ENCODE measurements around the gene CTAG1B.
"Not testable (repeated sequence)": the region's sequence is repeated elsewhere in the genome, so short reads cannot be mapped to it uniquely, and the experiment has no call there.

The CTAG1B gene

GRCh38 chrX:154620767-154621414 lies 1.8 kb upstream of the CTAG1B start:
- DNase-seq (ENCODE audit: low spot score) = not testable (repeated sequence)

GRCh38 chrX:154613586-154613985 lies 5.5 kb downstream of the CTAG1B start:
- DNase-seq (ENCODE audit: low spot score) = not testable (repeated sequence)

DNA sequence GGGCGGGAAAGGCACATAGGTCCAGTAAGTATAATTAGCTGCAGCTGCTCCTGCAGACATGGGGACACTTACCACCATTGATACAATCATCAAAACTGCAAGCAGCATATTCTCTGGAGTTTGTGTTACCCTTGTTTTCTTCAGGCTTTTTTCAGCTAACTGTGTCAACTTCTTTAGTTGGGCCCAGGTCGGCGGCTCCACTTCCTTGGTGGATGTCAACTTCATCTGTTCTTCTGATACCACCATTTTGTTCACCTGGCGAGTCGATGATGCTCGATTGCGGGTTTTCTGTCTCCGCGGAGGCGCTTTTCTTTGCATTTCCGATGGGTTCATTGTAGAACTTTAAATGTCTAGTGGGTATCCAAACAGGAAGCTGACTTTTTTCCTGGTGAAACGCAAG lies 7.9 kb downstream of the CTAG1B start:
- DNase-seq (ENCODE audit: low spot score) = not testable (repeated sequence)

- DNase-seq (ENCODE audit: low spot score) = not testable (repeated sequence)
Observed at GRCh38 chrX:154608823-154609222, 10.3 kb downstream of the CTAG1B start.

DNA sequence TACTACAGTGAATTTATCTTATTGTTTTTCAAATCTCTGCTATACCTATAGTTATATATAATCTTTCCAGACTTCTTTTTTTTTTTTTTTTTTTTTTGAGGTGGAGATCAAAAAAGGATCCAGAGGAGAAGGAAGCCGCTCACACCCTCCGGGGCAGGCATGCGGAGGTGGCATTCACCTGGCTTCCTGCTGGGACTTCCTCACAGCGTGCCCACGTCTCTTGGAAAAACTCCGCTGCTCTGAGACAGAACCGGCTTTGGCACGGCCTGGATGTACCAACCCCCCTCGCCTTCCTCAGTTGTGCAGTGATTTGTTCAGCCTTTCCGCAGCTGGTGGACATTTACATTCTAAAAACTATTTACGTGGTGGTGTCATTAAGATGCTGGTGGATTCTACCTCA lies 11.1 kb downstream of the CTAG1B start:
- DNase-seq (ENCODE audit: low spot score) = not testable (repeated sequence)

DNA sequence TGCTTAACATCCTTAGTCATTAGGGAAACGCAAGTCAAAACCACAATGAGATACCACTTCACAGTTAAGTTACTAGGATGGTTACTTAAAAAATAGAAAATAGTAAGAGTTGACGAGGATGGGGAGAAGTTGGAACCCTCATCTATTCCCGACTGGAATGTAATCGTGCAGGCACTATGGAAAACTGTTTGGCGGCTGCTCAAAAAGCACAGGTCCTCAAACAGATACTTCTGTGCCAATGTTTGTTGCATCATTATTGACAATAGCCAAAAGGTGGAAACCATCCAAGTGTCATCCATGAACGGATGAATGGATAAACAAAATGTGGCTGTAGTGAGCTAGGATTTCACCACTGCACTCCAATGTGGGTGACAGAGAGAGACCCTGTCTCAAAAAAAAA lies 11.7 kb downstream of the CTAG1B start:
- DNase-seq (ENCODE audit: low spot score) = no peak

DNA sequence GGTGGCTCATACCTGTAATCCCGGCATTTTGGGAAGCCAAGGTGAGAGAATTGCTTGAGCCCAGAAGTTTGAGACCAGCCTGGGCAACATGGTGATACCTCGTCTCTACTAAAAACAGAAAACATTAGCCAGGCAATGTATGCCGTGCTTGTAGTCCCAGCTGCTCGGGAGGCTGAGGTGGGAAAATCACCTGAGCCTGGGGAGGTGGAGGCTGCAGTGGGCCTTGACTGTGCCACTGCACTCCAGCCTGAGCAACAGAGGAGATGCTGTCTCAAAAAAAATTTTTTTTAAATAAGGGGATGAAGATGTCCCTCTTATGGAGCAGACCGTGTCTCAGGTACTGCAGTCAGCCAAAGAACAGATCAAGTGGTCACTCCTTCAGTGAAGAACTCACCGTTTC lies 13.5 kb downstream of the CTAG1B start:
- DNase-seq (ENCODE audit: low spot score) = no peak

- peak; percentile 93 for DNase-seq (ENCODE audit: low spot score)
Observed at GRCh38 chrX:154603438-154604430, 15.3 kb downstream of the CTAG1B start.

DNA sequence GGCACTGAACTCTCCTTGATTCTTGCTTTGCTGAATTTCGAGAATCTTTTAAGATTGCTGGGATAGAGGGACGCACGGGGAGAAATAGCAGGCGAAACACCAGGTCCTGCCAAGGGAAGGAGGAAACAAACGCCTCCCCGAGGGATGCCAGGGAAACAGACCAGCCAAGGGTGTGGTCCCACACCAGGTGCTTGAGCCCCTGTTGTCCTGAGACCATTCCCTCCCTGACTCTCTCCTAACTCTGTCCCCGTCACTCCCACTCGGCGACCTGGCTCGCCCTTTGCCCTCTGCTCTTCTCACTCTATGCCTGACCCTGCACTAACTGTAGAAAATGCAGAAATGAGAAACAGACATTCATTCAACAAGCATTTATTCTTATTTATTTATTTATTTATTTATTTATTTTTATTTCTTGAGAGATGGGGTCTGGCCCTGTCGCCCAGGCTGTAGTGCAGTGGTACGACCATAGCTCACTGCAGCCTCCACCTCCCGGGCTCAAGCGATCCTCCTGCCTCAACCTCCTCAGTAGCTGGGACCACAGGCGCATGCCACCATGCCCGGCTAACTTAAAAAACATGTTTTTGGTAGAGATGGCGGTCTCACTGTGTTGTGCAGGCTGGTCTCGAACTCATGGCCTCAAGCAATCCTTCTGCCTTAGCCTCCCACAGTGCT lies 16.2 kb downstream of the CTAG1B start:
- DNase-seq (ENCODE audit: low spot score) = no peak

- DNase-seq (ENCODE audit: low spot score) = no peak
Observed at GRCh38 chrX:154602226-154602625, 16.9 kb downstream of the CTAG1B start.

- DNase-seq (ENCODE audit: low spot score) = peak; percentile 60
Observed at GRCh38 chrX:154600759-154601374, 18.2 kb downstream of the CTAG1B start.

GRCh38 chrX:154599531-154599930 lies 19.6 kb downstream of the CTAG1B start:
- no peak for DNase-seq (ENCODE audit: low spot score)

GRCh38 chrX:154598656-154599055 lies 20.4 kb downstream of the CTAG1B start:
- DNase-seq (ENCODE audit: low spot score) = no peak

GRCh38 chrX:154597221-154597620 lies 21.9 kb downstream of the CTAG1B start:
- DNase-seq (ENCODE audit: low spot score) = no peak

GRCh38 chrX:154596290-154596929 lies 22.7 kb downstream of the CTAG1B start:
- DNase-seq (ENCODE audit: low spot score) = peak; percentile 86

DNA sequence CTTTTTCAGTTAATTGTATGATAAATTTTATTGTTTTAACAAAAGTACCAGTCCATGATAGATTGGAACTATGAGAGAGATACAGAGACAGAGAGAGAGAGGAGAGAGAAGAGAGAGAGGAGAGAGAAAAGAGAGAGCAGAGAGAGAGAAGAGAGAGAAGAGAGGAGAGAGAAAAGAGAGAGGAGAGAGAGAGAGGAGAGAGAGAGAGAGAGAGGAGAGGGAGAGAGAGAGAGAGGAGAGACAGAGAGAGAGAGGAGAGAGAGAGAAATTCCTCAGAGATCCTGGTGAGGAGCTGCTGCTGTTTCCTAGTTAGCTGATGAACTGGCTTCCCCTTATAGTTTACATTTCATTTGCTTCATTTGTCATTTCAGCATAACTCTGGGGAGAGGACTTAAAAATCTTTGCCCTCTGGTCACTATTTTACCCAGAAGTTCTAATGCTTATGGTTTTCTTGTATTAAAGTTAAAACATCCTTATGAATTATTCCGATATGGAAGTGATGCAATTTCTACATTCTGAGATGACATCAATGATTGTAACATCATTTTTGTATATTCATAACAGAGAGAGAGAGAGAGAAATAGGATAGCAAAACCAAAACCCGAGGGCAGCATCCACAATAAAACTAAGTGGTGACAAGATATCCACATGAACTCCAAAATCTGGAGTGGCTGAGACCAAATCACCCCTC lies 23.4 kb downstream of the CTAG1B start:
- DNase-seq (ENCODE audit: low spot score) = no peak

- DNase-seq (ENCODE audit: low spot score) = no peak
Observed at GRCh38 chrX:154594491-154594890, 24.6 kb downstream of the CTAG1B start.

- no peak for DNase-seq (ENCODE audit: low spot score)
Observed at GRCh38 chrX:154593201-154593600, 25.9 kb downstream of the CTAG1B start.

DNA sequence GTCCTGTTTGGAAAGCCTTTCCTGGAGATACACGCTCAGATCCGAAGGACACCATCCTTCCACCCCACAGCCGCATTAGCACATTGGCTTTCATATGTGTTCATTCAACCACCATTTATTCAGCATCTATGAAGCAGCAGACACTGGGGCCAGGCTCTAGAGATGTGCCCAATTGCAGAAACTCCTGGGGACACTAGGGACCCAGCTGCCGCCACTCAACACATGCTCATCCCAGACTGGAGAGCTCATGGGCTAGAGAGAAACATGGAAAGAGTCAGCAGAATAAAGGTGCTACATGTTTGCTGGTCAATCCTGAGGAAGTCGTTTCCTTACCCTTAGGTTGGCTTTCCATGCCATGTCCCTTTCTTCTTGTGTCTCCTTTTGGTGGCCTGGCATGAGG lies 26.6 kb downstream of the CTAG1B start:
- no peak for DNase-seq (ENCODE audit: low spot score)

DNA sequence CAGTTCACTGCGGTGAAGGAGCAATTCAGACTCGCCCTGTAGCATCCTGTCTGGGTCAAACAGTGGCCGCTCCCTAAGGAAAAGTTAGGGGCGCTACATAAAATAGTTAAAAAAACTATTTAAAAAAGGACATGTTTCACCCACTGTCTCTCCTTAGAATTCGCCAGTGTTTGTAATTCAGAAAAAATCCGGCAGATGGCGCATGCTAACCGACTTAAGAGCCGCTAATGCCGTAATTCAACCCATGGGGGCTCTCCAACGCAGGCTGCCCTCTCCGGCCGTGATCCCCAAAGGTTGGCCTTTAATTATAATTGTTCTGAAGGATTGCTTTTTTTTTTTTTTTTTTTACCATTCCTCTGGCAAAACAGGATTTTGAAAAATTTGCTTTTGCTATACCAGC lies 28.7 kb downstream of the CTAG1B start:
- DNase-seq (ENCODE audit: low spot score) = not testable (repeated sequence)

GRCh38 chrX:154584585-154585183 lies 34.4 kb downstream of the CTAG1B start, which contains the start of gene CTAG1A:
CTAG1A (plus strand) TSS chrX:154585133; CDS start chrX:154585207, 74 bp downstream.
- DNase-seq (ENCODE audit: low spot score) = not testable (repeated sequence)
